ENCODE measurements around the gene RIGI.

Gene RIGI

GRCh38 chr9:32526041-32526706, at the start of gene RIGI:
TSS of gene RIGI (minus strand) at chr9:32526196. CDS start at chr9:32526166, 30 bp downstream.
- Histone ChIP-seq H4K20me1 (ENCODE audit: low read depth, low read length) (no peaks in the 10 kb centered on the region), H2AFZ (ENCODE audit: low read depth, low read length, severe bottlenecking) (peak within 1 kb of the TSS; percentile 83), H3F3A (ENCODE audit: insufficient read depth) (no peaks in the 10 kb centered on the region), H3K9ac (ENCODE audit: low read length) (peak within 1 kb of the TSS; percentile 43), H3K27me3 (ENCODE audit: low read length) (no peaks in the 10 kb centered on the region), H3K9me2 (replicated peaks; ENCODE audit: insufficient read depth, low read length) (no peaks in the 10 kb centered on the region), H3K79me2 (ENCODE audit: insufficient read depth, low read length) (no peaks in the 10 kb centered on the region), H3K9me3 (ENCODE audit: insufficient read depth, low read length) (0 out of 2 replicates have a peak, but pooled peaks cover 3% of the 10 kb centered on the region), H3K4me3 (ENCODE audit: insufficient read depth, low read length, poor library complexity, severe bottlenecking) (peak within 1 kb of the TSS; percentile 66), H3K27ac (ENCODE audit: low read depth, low read length) (no peak within 1 kb of the TSS), H3K4me2 (ENCODE audit: low read depth, low read length, poor library complexity, severe bottlenecking) (peak within 1 kb of the TSS; percentile 88), H3K36me3 (ENCODE audit: low read length) (0 out of 2 replicates have a peak, but pooled peaks cover 7% of the 10 kb centered on the region)
- TF ChIP-seq CTCF (IDR thresholded peaks at IDR 0.05; ENCODE audit: insufficient read depth, low read length, poor library complexity, severe bottlenecking) (peak; percentile 38), EZH2phosphoT487 (conservative IDR thresholded peaks at IDR 0.05; ENCODE audit: low read length) (no peak)

GRCh38 chr9:32574858-32575257, 48.9 kb upstream of the RIGI start:
- H3F3A ChIP-seq (ENCODE audit: insufficient read depth) = peaks cover 13% of the 10 kb centered on the region; the same call in 1 of the 2 replicates
- no peak overlapping the region for H3K4me2 ChIP-seq (ENCODE audit: low read depth, low read length, poor library complexity, severe bottlenecking)
- H3K4me3 ChIP-seq (ENCODE audit: insufficient read depth, low read length, poor library complexity, severe bottlenecking) = no peak overlapping the region
- H3K36me3 ChIP-seq (ENCODE audit: low read length) = no peaks in the 10 kb centered on the region
- no peak overlapping the region for H3K27ac ChIP-seq (ENCODE audit: low read depth, low read length)
- no peaks in the 10 kb centered on the region for H3K9me3 ChIP-seq (ENCODE audit: insufficient read depth, low read length)
- H3K27me3 ChIP-seq (ENCODE audit: low read length) = no peaks in the 10 kb centered on the region
- no peak overlapping the region for H3K9ac ChIP-seq (ENCODE audit: low read length)
- H3K9me2 ChIP-seq (replicated peaks; ENCODE audit: insufficient read depth, low read length) = no peaks in the 10 kb centered on the region
- H3K79me2 ChIP-seq (ENCODE audit: insufficient read depth, low read length) = peaks cover 30% of the 10 kb centered on the region
- no peak for TF ChIP-seq EZH2phosphoT487 (conservative IDR thresholded peaks at IDR 0.05; ENCODE audit: low read length)
- no peak for TF ChIP-seq CTCF (IDR thresholded peaks at IDR 0.05; ENCODE audit: insufficient read depth, low read length, poor library complexity, severe bottlenecking)
- H4K20me1 ChIP-seq (ENCODE audit: low read depth, low read length) = peaks cover 3% of the 10 kb centered on the region; the same call in 1 of the 2 replicates
- peak overlapping the region; percentile 21 for H2AFZ ChIP-seq (ENCODE audit: low read depth, low read length, severe bottlenecking)

GRCh38 chr9:32573821-32574220, 47.8 kb upstream of the RIGI start:
- H2AFZ ChIP-seq (ENCODE audit: low read depth, low read length, severe bottlenecking) = peak overlapping the region; percentile 46
- no peaks in the 10 kb centered on the region for H3K9me2 ChIP-seq (replicated peaks; ENCODE audit: insufficient read depth, low read length)
- H3K9ac ChIP-seq (ENCODE audit: low read length) = no peak overlapping the region

More at GRCh38 chr9:32573821-32574220, 47.8 kb upstream of the RIGI start:
- Histone ChIP-seq H3K27ac (ENCODE audit: low read depth, low read length) (no peak overlapping the region), H4K20me1 (ENCODE audit: low read depth, low read length) (peaks cover 3% of the 10 kb centered on the region; the same call in 1 of the 2 replicates), H3F3A (ENCODE audit: insufficient read depth) (peaks cover 13% of the 10 kb centered on the region; the same call in 1 of the 2 replicates), H3K79me2 (ENCODE audit: insufficient read depth, low read length) (peaks cover 36% of the 10 kb centered on the region), H3K4me3 (ENCODE audit: insufficient read depth, low read length, poor library complexity, severe bottlenecking) (no peak overlapping the region), H3K27me3 (ENCODE audit: low read length) (no peaks in the 10 kb centered on the region), H3K9me3 (ENCODE audit: insufficient read depth, low read length) (no peaks in the 10 kb centered on the region), H3K4me2 (ENCODE audit: low read depth, low read length, poor library complexity, severe bottlenecking) (peak overlapping the region; percentile 85), H3K36me3 (ENCODE audit: low read length) (no peaks in the 10 kb centered on the region)
- TF ChIP-seq EZH2phosphoT487 (conservative IDR thresholded peaks at IDR 0.05; ENCODE audit: low read length) (no peak), CTCF (IDR thresholded peaks at IDR 0.05; ENCODE audit: insufficient read depth, low read length, poor library complexity, severe bottlenecking) (no peak)

Data from SU-DHL-6 (cell line).